Fibroblast of peridontal ligament (primary cell): ENCODE data around the gene CDT1.

ENCODE experiments used
- DNase-seq: peaks from one replicate; pipeline ENCODE4 v3.0.0-alpha.2; 2010; ENCODE audit errors: extremely low read depth

The CDT1 gene

GRCh38 chr16:88803264-88803987 is at the start of gene CDT1:
TSS of gene CDT1 (plus strand) at chr16:88803789. CDS start at chr16:88803832, 43 bp downstream.
- peak; percentile 67 for DNase-seq

GRCh38 chr16:88754109-88754911 is 49.3 kb upstream of the CDT1 start:
- no peak for DNase-seq

GRCh38 chr16:88754912-88755744 is 48.5 kb upstream of the CDT1 start:
- peak; percentile 44 for DNase-seq

GRCh38 chr16:88755745-88756443 is 47.7 kb upstream of the CDT1 start:
- no peak for DNase-seq

GRCh38 chr16:88758227-88758943 is 45.2 kb upstream of the CDT1 start:
- DNase-seq, result no peak

GRCh38 chr16:88758944-88759244 is 44.7 kb upstream of the CDT1 start:
- DNase-seq, result no peak

- no peak for DNase-seq
Measured at GRCh38 chr16:88759245-88759975, 44.2 kb upstream of the CDT1 start.

- no peak for DNase-seq
Measured at GRCh38 chr16:88759976-88760350, 43.6 kb upstream of the CDT1 start.

GRCh38 chr16:88760424-88761142 is 43.0 kb upstream of the CDT1 start:
- DNase-seq, result no peak

GRCh38 chr16:88761143-88761534 is 42.5 kb upstream of the CDT1 start:
- no peak for DNase-seq

- DNase-seq, result no peak
Measured at GRCh38 chr16:88761830-88762229, 41.8 kb upstream of the CDT1 start.

- no peak for DNase-seq
Measured at GRCh38 chr16:88762258-88762870, 41.2 kb upstream of the CDT1 start.

GRCh38 chr16:88762941-88763340 is 40.6 kb upstream of the CDT1 start:
- no peak for DNase-seq

GRCh38 chr16:88763502-88764053 is 40.0 kb upstream of the CDT1 start:
- no peak for DNase-seq

- no peak for DNase-seq
Measured at GRCh38 chr16:88764080-88764479, 39.5 kb upstream of the CDT1 start.

- DNase-seq, result no peak
Measured at GRCh38 chr16:88764913-88765349, 38.7 kb upstream of the CDT1 start.

- no peak for DNase-seq
Measured at GRCh38 chr16:88766975-88767374, 36.6 kb upstream of the CDT1 start.

GRCh38 chr16:88767546-88768070 is 36.0 kb upstream of the CDT1 start:
- DNase-seq, result no peak
